Measurements from ENCODE around the gene SLC25A4. TPM values are rescaled to one million over a fixed set of nuclear protein-coding genes. Genes with fewer than 3 reads are reported as not detected.

SLC25A4 gene
- total and polyA plus RNA-seq, 12 donors, result 14.0 to 42.1 (median 28.9) TPM

GRCh38 chr4:185127021-185127925 is 15.8 kb upstream of the SLC25A4 start:
- H3K4me3 ChIP-seq, result peak overlapping the region in 2 of 4 donors; percentile 39 to 64
- no peak for TF ChIP-seq CTCF (IDR thresholded peaks at IDR 0.05)
- TF ChIP-seq POLR2A (IDR thresholded peaks at IDR 0.05), result no peak
- H3K27me3 ChIP-seq, result no peaks in the 10 kb centered on the region
- peaks cover 7 to 9% of the 10 kb centered on the region in 2 donors for H3K4me1 ChIP-seq (replicated peaks in 1 of 2)
- peak in 5 of 7 donors; percentile 34 to 53 (median 40) for DNase-seq
- intact Hi-C loops (cut with DNase I), result no loop called here
- H3K9me3 ChIP-seq (replicated peaks in 1 of 3), result no peaks in the 10 kb centered on the region
- 8 to 30% (median 19%) methylated on average over 17 to 64 of the region's 64 CpGs for WGBS, 4 donors
- peak overlapping the region in 2 of 5 donors; percentile 17 to 58 for H3K27ac ChIP-seq
- H3K36me3 ChIP-seq (replicated peaks in 1 of 2), result no peaks in the 10 kb centered on the region

- no peaks in the 10 kb centered on the region for H3K27me3 ChIP-seq
- no peaks in the 10 kb centered on the region for H3K36me3 ChIP-seq (replicated peaks in 1 of 2)
- DNase-seq, result peak in 4 of 7 donors; percentile 36 to 50 (median 44)
- H3K4me1 ChIP-seq (replicated peaks in 1 of 2), result peaks cover 7 to 9% of the 10 kb centered on the region in 2 donors
- peak overlapping the region in 3 of 4 donors; percentile 39 to 86 (median 64) for H3K4me3 ChIP-seq
- H3K9me3 ChIP-seq (replicated peaks in 1 of 3), result no peaks in the 10 kb centered on the region
- intact Hi-C loops (cut with DNase I), result no loop called here
- peak overlapping the region in 3 of 5 donors; percentile 55 to 79 (median 57) for H3K27ac ChIP-seq
- 0 to 3% (median 2%) methylated on average over 20 to 74 of the region's 74 CpGs for WGBS, 4 donors
- peak in 4 of 6 experiments; percentile 16 to 31 (median 24) for TF ChIP-seq CTCF (IDR thresholded peaks at IDR 0.05)
- no peak for TF ChIP-seq POLR2A (IDR thresholded peaks at IDR 0.05)
These were observed 14.6 kb upstream of the SLC25A4 start for GRCh38 chr4:185128272-185129119.

DNA sequence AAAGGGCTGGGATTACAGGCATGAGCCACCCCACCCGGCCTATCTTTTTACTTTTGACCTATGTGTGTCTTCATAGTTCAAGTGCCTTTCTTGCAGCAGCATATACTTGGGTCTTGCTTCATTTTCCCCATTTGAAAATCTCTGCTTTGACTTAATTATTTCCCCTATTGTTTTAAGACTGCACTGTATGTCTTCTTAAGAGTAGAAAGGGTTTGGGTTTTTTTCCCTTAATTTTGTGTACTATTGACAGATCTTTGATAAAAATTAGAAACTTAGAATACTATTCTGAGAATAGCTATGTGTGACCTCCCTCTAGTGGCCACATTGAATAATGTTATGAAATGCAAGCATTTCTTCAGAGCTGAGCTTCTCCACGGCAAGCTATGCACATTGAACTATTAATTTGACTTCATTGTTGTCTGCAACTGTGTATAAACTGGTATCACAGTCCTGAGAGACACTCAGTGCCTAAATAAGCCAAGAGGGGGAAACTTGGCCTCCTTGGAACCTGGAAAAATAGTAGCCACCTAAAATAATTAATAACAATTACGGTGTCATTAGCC is 8.7 kb upstream of the SLC25A4 start:
- DNase-seq, result no peak
- Histone ChIP-seq H3K27me3 (no peaks in the 10 kb centered on the region), H3K27ac (no peak overlapping the region), H3K4me3 (no peak overlapping the region), H3K36me3 (replicated peaks in 1 of 2) (no peaks in the 10 kb centered on the region), H3K4me1 (replicated peaks in 1 of 2) (no peaks in the 10 kb centered on the region), H3K9me3 (replicated peaks in 1 of 3) (no peaks in the 10 kb centered on the region)
- intact Hi-C loops (cut with DNase I), result loop anchor here (5.0 to 10.0 kb wide), 3 partner anchors 37 to 100 kb away; no protein-coding TSS in a partner anchor
- TF ChIP-seq CTCF (IDR thresholded peaks at IDR 0.05), result peak; percentile 72 to 85 (median 80)
- TF ChIP-seq POLR2A (IDR thresholded peaks at IDR 0.05), result no peak
- 34 to 38% (median 36%) methylated on average over 3 of the region's 3 CpGs for WGBS, 4 donors
